Panc1 (cell line): ENCODE measurements around the gene IGSF9. TPM values are rescaled to one million over a fixed set of nuclear protein-coding genes. Genes with fewer than 3 reads are reported as not detected.

Experiments used
- ATAC-seq: fragments of 200-7000 bp; cut with Tn5 transposase; 2 replicates; pipeline ENCODE4 v1.9.1; 2020; ENCODE audit warnings: mild to moderate bottlenecking, moderate library complexity
- BruUV-seq: library from RNA; stranded (reverse); fragments of 400-500 nt; replicated peaks from 2 replicates; lab custom pipeline; 2021; lab: Mats Ljungman, UMichigan
- CTCF ChIA-PET: fragments of 300-600 bp; sonication (Branson Sonifier 250); formaldehyde crosslinking; loops from one replicate; lab custom pipeline; 2022; ENCODE audit warnings: antibody characterized with exemption; lab: Charles Lee
- POLR2A ChIA-PET: fragments of 300-600 bp; sonication (Branson Sonifier 250); formaldehyde crosslinking; loops from one replicate; lab custom pipeline; 2022; ENCODE audit warnings: antibody characterized with exemption; lab: Charles Lee
- DNase-seq: peaks from one replicate; pipeline ENCODE4 v3.0.0-alpha.2; 2010; ENCODE audit warnings: low read depth, low spot score
- H3K27ac ChIP-seq: 2 replicates; pipeline ENCODE4 v1.5.1; 2011; ENCODE audit warnings: mild to moderate bottlenecking, low read length, inconsistent platforms
- H3K27me3 ChIP-seq: fragments of 200-500 bp; sonication (Bioruptor generic); 2 replicates; pipeline ENCODE4 v1.6.0; 2014; ENCODE audit warnings: low read length, inconsistent platforms; ENCODE audit not compliant: control insufficient read depth, insufficient read depth
- H3K36me3 ChIP-seq: fragments of 200-500 bp; sonication (Bioruptor generic); 2 replicates; pipeline ENCODE4 v1.5.1; 2014; ENCODE audit warnings: inconsistent platforms, mild to moderate bottlenecking, low read length, moderate library complexity; ENCODE audit not compliant: control insufficient read depth, insufficient read depth
- H3K4me1 ChIP-seq: 2 replicates; pipeline ENCODE4 v1.5.1; 2011; ENCODE audit warnings: inconsistent platforms, mild to moderate bottlenecking, low read length, moderate library complexity; ENCODE audit not compliant: control insufficient read depth, insufficient read depth
- H3K4me3 ChIP-seq, 2 experiments: 2 replicates each; pipeline ENCODE4 v1.5.1; 2011 to 2012; ENCODE audit warnings: low read depth in 2 of 2, low read length in 2 of 2, mild to moderate bottlenecking in 2 of 2, inconsistent platforms in 1 of 2, moderate library complexity in 1 of 2
- H3K9me3 ChIP-seq: fragments of 200-500 bp; sonication (Bioruptor generic); 2 replicates; pipeline ENCODE4 v1.5.1; 2014; ENCODE audit warnings: low read depth, mild to moderate bottlenecking, inconsistent platforms, low read length, moderate library complexity; ENCODE audit not compliant: control insufficient read depth, insufficient read depth
- CTCF ChIP-seq: fragments of 450-650 bp; IDR thresholded peaks from 2 replicates; pipeline ENCODE4 v1.5.1; 2017; ENCODE audit warnings: mild to moderate bottlenecking
- POLR2AphosphoS5 ChIP-seq: IDR thresholded peaks from 2 replicates; pipeline ENCODE4 v1.6.1; 2012; ENCODE audit warnings: mild to moderate bottlenecking, low read depth, low read length, moderate library complexity
- SIN3A ChIP-seq: IDR thresholded peaks from 2 replicates; pipeline ENCODE4 v1.6.1; 2012; ENCODE audit warnings: low read depth, mild to moderate bottlenecking, low read length, moderate library complexity, borderline replicate concordance; ENCODE audit not compliant: insufficient read depth
- TCF7L2 ChIP-seq: IDR thresholded peaks from 2 replicates; pipeline ENCODE4 v1.6.1; 2011; ENCODE audit warnings: mild to moderate bottlenecking, low read depth, low read length, inconsistent platforms
- in situ Hi-C: cut with HindIII; loops from 2 replicates; pipeline ENCODE4 v1.10.0; 2016; ENCODE audit warnings: low sequenced_read_pairs, low pct_unique_long_range_greater_than_20kb
- intact Hi-C: fragments of 100-400 bp; cut with micrococcal nuclease; formaldehyde crosslinking; loops from one replicate; pipeline ENCODE4 v1.10.0; 2022; ENCODE audit not compliant: unreplicated experiment
- total RNA-seq: library from RNA; stranded (reverse); gene quantifications from one replicate; pipeline ENCODE4 v1.2.1, GENCODE V29; 2021; ENCODE audit not compliant: unreplicated experiment
- TF ChIP-seq, protein P1 (sequence below), 2 experiments: IDR thresholded peaks; 2 replicates each; pipeline ENCODE4 v1.6.1; 2011 to 2012; ENCODE audit warnings: low read depth in 2 of 2, control low read depth in 1 of 2, low read length in 1 of 2, mild to moderate bottlenecking in 1 of 2, moderate library complexity in 1 of 2; ENCODE audit not compliant: insufficient read depth in 1 of 2

The IGSF9 gene
- total RNA-seq, 1 experiment from 2014 or later, result 0.51 TPM

DNA sequence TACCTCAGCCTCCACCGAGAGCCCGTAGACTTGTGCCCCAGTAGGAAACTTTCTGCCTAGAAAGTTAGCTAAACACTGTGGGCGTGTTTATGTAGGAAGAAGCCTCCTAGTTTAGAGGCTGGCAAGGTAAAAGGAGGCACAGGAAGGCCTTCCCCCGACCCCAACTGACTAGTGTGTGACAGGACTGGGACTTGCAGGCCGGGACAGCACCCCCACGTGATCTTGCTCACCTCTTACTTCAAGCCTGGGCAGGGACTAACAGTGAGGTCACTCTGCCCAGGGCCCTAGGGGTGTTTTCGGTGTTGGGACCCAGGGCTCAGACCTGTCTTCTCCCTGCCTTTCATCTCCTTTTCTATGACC lies 19.7 kb downstream of the IGSF9 start:
- CTCF ChIA-PET, result interaction anchor here (0.8 to 1.3 kb wide), 2 partner anchors 81 to 82 kb away, joined by 3 to 4 read pairs; no protein-coding TSS in a partner anchor
- H3K27ac ChIP-seq, result peak overlapping the region; percentile 87
- peaks cover 32% of the 10 kb centered on the region for H3K4me1 ChIP-seq
- intact Hi-C loops (no loop called here), in situ Hi-C loops (no loop called here)
- ATAC-seq (peak; percentile 0; the same call in 1 of the 2 replicates), DNase-seq (no peak)
- TF ChIP-seq SIN3A (no peak), TCF7L2 (peak; percentile 50; the same call in 1 of the 2 replicates)
- TSS peak; percentile 97 for BruUV-seq
- H3K4me3 ChIP-seq, result peak overlapping the region; percentile 81 to 96
- no peaks in the 10 kb centered on the region for H3K9me3 ChIP-seq
- H3K36me3 ChIP-seq, result no peaks in the 10 kb centered on the region
- H3K27me3 ChIP-seq, result no peaks in the 10 kb centered on the region
- POLR2A ChIA-PET, result no interaction called here

- peak; percentile 67 for DNase-seq
- Histone ChIP-seq H3K27ac (peak within 1 kb of the TSS; percentile 87), H3K4me1 (peaks cover 39% of the 10 kb centered on the region), H3K27me3 (no peaks in the 10 kb centered on the region), H3K4me3 (peak within 1 kb of the TSS; percentile 81 to 96), H3K36me3 (0 out of 2 replicates have a peak, but pooled peaks cover 1% of the 10 kb centered on the region), H3K9me3 (no peaks in the 10 kb centered on the region)
- ChIA-PET POLR2A (interaction anchor here (0.6 to 1.0 kb wide), 4 partner anchors 9 to 104 kb away, joined by 3 to 12 read pairs (median 7); no protein-coding TSS in a partner anchor), CTCF (interaction anchor here (0.8 to 1.3 kb wide), 2 partner anchors 81 to 83 kb away, joined by 3 to 4 read pairs; no protein-coding TSS in a partner anchor)
- TSS peak; percentile 74 for BruUV-seq
- peak; percentile 91 for ATAC-seq
- in situ Hi-C loops (no loop called here), intact Hi-C loops (no loop called here)
- TF ChIP-seq, protein P1, sequence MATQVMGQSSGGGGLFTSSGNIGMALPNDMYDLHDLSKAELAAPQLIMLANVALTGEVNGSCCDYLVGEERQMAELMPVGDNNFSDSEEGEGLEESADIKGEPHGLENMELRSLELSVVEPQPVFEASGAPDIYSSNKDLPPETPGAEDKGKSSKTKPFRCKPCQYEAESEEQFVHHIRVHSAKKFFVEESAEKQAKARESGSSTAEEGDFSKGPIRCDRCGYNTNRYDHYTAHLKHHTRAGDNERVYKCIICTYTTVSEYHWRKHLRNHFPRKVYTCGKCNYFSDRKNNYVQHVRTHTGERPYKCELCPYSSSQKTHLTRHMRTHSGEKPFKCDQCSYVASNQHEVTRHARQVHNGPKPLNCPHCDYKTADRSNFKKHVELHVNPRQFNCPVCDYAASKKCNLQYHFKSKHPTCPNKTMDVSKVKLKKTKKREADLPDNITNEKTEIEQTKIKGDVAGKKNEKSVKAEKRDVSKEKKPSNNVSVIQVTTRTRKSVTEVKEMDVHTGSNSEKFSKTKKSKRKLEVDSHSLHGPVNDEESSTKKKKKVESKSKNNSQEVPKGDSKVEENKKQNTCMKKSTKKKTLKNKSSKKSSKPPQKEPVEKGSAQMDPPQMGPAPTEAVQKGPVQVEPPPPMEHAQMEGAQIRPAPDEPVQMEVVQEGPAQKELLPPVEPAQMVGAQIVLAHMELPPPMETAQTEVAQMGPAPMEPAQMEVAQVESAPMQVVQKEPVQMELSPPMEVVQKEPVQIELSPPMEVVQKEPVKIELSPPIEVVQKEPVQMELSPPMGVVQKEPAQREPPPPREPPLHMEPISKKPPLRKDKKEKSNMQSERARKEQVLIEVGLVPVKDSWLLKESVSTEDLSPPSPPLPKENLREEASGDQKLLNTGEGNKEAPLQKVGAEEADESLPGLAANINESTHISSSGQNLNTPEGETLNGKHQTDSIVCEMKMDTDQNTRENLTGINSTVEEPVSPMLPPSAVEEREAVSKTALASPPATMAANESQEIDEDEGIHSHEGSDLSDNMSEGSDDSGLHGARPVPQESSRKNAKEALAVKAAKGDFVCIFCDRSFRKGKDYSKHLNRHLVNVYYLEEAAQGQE (IDR thresholded peaks at IDR 0.05; ENCODE audit: insufficient read depth in 1 of 2, low read depth in 2 of 2, low read length in 1 of 2), result peak in 1 of 2 experiments; percentile 9; a peak in 1 of 4 replicates
- TF ChIP-seq TCF7L2 (peak; percentile 96), CTCF (no peak), POLR2AphosphoS5 (peak; percentile 85), SIN3A (no peak)
These were observed 20.4 kb downstream of the IGSF9 start, which contains the start of gene TAGLN2 for GRCh38 chr1:159924791-159925718. Gene TAGLN2 (minus strand): TSS chr1:159925507. CDS start chr1:159920509, 4,998 bp downstream.
